Measurements from ENCODE around the gene RPS29.
"Not testable (repeated sequence)": the region's sequence is repeated elsewhere in the genome, so short reads cannot be mapped to it uniquely, and the experiment has no call there.

RPS29 gene

GRCh38 chr14:49621114-49621881 is 35.1 kb upstream of the RPS29 start:
- Histone ChIP-seq H3K79me2 (ENCODE audit: insufficient read depth, low read length) (peaks cover 55% of the 10 kb centered on the region), H3K9ac (ENCODE audit: low read length) (peak overlapping the region; percentile 91), H3F3A (ENCODE audit: insufficient read depth, low read length) (peaks cover 9% of the 10 kb centered on the region; the same call in 1 of the 2 replicates), H3K4me3 (ENCODE audit: low read depth, low read length, poor library complexity, severe bottlenecking) (peak overlapping the region; percentile 85), H3K9me3 (ENCODE audit: low read length) (no peaks in the 10 kb centered on the region), H2AFZ (ENCODE audit: low read length) (no peak overlapping the region), H3K4me2 (ENCODE audit: low read length) (peak overlapping the region; percentile 94), H3K36me3 (ENCODE audit: insufficient read depth, low read length) (peaks cover 59% of the 10 kb centered on the region), H3K27me3 (ENCODE audit: insufficient read depth, low read length) (no peaks in the 10 kb centered on the region), H3K9me2 (ENCODE audit: low read depth, low read length) (no peaks in the 10 kb centered on the region), H3K27ac (ENCODE audit: low read depth, low read length, poor library complexity, severe bottlenecking) (peak overlapping the region; percentile 85), H4K20me1 (ENCODE audit: insufficient read depth, low read length) (no peaks in the 10 kb centered on the region), H3K4me1 (ENCODE audit: insufficient read depth, low read length, severe bottlenecking) (peaks cover 48% of the 10 kb centered on the region)
- TF ChIP-seq, protein P1, sequence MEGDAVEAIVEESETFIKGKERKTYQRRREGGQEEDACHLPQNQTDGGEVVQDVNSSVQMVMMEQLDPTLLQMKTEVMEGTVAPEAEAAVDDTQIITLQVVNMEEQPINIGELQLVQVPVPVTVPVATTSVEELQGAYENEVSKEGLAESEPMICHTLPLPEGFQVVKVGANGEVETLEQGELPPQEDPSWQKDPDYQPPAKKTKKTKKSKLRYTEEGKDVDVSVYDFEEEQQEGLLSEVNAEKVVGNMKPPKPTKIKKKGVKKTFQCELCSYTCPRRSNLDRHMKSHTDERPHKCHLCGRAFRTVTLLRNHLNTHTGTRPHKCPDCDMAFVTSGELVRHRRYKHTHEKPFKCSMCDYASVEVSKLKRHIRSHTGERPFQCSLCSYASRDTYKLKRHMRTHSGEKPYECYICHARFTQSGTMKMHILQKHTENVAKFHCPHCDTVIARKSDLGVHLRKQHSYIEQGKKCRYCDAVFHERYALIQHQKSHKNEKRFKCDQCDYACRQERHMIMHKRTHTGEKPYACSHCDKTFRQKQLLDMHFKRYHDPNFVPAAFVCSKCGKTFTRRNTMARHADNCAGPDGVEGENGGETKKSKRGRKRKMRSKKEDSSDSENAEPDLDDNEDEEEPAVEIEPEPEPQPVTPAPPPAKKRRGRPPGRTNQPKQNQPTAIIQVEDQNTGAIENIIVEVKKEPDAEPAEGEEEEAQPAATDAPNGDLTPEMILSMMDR (IDR thresholded peaks at IDR 0.05; ENCODE audit: low read length), result no peak
- TF ChIP-seq EZH2 (IDR thresholded peaks at IDR 0.05; ENCODE audit: borderline replicate concordance, low read length), result no peak

DNA sequence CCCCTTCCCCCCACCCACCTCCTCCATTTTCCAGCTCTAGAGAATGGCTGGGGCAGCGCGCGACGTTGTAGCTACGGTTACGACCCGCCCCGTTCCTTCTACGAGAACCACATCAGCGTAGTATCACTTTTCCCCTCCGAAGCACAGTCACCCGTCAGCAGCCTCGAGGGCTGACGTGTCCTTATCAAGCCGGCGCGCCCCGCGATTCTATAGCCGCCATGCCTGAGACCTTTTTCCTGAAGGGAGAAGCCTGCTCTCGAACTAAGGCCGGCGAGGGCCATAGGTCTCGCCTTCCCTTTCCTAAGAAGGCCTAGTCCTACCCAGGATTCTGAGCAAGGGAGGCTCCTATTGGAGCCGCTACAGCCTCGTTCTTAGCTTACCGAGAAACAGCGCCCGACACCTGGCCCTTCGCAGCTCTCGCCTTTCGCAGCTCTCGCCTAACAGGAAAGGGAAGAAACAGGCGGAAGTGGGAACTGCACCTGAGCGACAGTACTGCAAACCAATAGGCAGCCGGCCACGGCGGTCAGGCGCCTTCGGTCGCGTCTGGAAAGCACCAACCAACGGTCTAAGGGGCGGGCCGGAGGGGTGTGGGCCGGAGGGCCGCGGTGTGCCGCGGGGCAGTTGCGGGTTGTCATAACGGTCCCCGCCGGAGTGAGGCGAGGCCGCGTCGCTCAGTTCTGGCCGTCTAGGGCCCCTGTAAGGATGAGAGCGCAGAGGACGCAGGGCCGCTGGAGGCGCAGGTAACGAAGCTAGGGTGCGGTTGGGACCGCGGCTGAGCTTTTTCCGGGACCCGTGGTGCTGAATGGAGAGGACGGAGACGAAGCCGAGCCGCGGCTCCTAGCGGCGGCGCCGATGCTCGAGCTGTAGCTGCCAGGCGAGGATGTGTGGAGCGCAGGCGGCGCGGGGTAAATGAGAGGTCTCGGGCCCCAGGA is 34.3 kb upstream of the RPS29 start, which contains the start of the genes MGAT2 and RPL36AL:
Gene MGAT2, plus strand, starts transcription at position 618 of the 932 bp plus-strand sequence. CDS start 470 bp downstream, outside the sequence.
Gene RPL36AL, minus strand, starts transcription at position 445 of the 932 bp plus-strand sequence. CDS start 1,522 bp downstream, outside the sequence.
- peaks cover 55% of the 10 kb centered on the region for H3K79me2 ChIP-seq (ENCODE audit: insufficient read depth, low read length)
- peaks cover 9% of the 10 kb centered on the region; the same call in 1 of the 2 replicates for H3F3A ChIP-seq (ENCODE audit: insufficient read depth, low read length)
- H3K4me3 ChIP-seq (ENCODE audit: low read depth, low read length, poor library complexity, severe bottlenecking), result peak within 1 kb of the TSS; percentile 85
- no peaks in the 10 kb centered on the region for H3K27me3 ChIP-seq (ENCODE audit: insufficient read depth, low read length)
- peak within 1 kb of the TSS; percentile 94 for H3K4me2 ChIP-seq (ENCODE audit: low read length)
- H2AFZ ChIP-seq (ENCODE audit: low read length), result no peak within 1 kb of the TSS
- peak within 1 kb of the TSS; percentile 91 for H3K9ac ChIP-seq (ENCODE audit: low read length)
- H3K36me3 ChIP-seq (ENCODE audit: insufficient read depth, low read length), result peaks cover 59% of the 10 kb centered on the region
- peaks cover 48% of the 10 kb centered on the region for H3K4me1 ChIP-seq (ENCODE audit: insufficient read depth, low read length, severe bottlenecking)
- no peak for TF ChIP-seq EZH2 (IDR thresholded peaks at IDR 0.05; ENCODE audit: borderline replicate concordance, low read length)
- TF ChIP-seq, protein P1 (IDR thresholded peaks at IDR 0.05; ENCODE audit: low read length), result peak; percentile 46; the same call in 1 of the 2 replicates
- no peaks in the 10 kb centered on the region for H4K20me1 ChIP-seq (ENCODE audit: insufficient read depth, low read length)
- no peaks in the 10 kb centered on the region for H3K9me2 ChIP-seq (ENCODE audit: low read depth, low read length)
- H3K9me3 ChIP-seq (ENCODE audit: low read length), result no peaks in the 10 kb centered on the region
- H3K27ac ChIP-seq (ENCODE audit: low read depth, low read length, poor library complexity, severe bottlenecking), result peak within 1 kb of the TSS; percentile 85

DNA sequence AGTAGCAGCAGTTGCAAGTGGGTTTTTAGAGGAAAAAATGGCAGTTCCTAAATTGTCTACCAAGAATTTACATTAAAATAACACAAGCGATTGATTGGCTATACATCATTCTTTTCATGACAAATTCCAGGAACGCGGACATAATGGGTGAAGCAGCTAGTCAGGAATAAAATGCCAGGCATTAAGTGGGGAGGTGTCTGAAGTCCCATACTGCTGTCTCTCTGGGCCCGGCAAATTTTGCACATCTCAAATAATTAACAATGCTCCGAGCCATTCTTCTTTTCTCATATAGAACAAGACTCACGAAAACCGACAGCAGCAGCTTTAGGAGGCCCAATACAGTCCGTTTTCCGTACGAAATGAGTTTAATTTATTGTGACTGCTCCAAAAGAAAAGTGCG is 33.5 kb upstream of the RPS29 start:
- Histone ChIP-seq H3K36me3 (ENCODE audit: insufficient read depth, low read length) (peaks cover 63% of the 10 kb centered on the region), H3K4me2 (ENCODE audit: low read length) (peak overlapping the region; percentile 71), H4K20me1 (ENCODE audit: insufficient read depth, low read length) (no peaks in the 10 kb centered on the region), H3K27me3 (ENCODE audit: insufficient read depth, low read length) (no peaks in the 10 kb centered on the region), H3K9ac (ENCODE audit: low read length) (peak overlapping the region; percentile 91), H2AFZ (ENCODE audit: low read length) (no peak overlapping the region), H3K4me3 (ENCODE audit: low read depth, low read length, poor library complexity, severe bottlenecking) (peak overlapping the region; percentile 85), H3K27ac (ENCODE audit: low read depth, low read length, poor library complexity, severe bottlenecking) (peak overlapping the region; percentile 85), H3K4me1 (ENCODE audit: insufficient read depth, low read length, severe bottlenecking) (peaks cover 48% of the 10 kb centered on the region), H3K9me3 (ENCODE audit: low read length) (no peaks in the 10 kb centered on the region), H3K9me2 (ENCODE audit: low read depth, low read length) (no peaks in the 10 kb centered on the region), H3F3A (ENCODE audit: insufficient read depth, low read length) (peaks cover 3% of the 10 kb centered on the region; the same call in 1 of the 2 replicates), H3K79me2 (ENCODE audit: insufficient read depth, low read length) (peaks cover 55% of the 10 kb centered on the region)
- no peak for TF ChIP-seq EZH2 (IDR thresholded peaks at IDR 0.05; ENCODE audit: borderline replicate concordance, low read length)

DNA sequence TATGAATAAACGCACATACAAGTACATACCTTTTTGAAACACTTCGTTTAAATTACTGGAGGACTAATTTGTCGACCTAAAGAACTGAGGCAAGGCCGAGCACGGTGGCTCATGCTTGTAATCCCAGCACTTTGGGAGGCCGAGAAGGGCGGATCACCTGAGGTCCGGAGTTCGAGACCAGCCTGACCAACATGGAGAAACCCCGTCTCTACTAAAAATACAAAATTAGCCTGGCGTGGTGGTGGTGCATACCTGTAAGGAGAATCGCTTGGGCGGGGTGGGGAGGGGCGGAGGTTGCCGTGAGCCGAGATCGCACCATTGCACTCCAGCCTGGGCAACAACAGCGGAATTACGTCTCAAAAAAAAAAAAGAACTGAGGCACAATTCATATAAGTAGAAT is 33.1 kb upstream of the RPS29 start:
- Histone ChIP-seq H3K4me2 (ENCODE audit: low read length) (peak overlapping the region; percentile 71), H3K4me3 (ENCODE audit: low read depth, low read length, poor library complexity, severe bottlenecking) (peak overlapping the region; percentile 85), H3K4me1 (ENCODE audit: insufficient read depth, low read length, severe bottlenecking) (peaks cover 45% of the 10 kb centered on the region), H3K36me3 (ENCODE audit: insufficient read depth, low read length) (peaks cover 65% of the 10 kb centered on the region), H3K79me2 (ENCODE audit: insufficient read depth, low read length) (peaks cover 50% of the 10 kb centered on the region), H3K27ac (ENCODE audit: low read depth, low read length, poor library complexity, severe bottlenecking) (peak overlapping the region; percentile 85), H3K9ac (ENCODE audit: low read length) (peak overlapping the region; percentile 91)
- H4K20me1 ChIP-seq (ENCODE audit: insufficient read depth, low read length); H3K9me3 ChIP-seq (ENCODE audit: low read length); H2AFZ ChIP-seq (ENCODE audit: low read length); H3K27me3 ChIP-seq (ENCODE audit: insufficient read depth, low read length); H3K9me2 ChIP-seq (ENCODE audit: low read depth, low read length); H3F3A ChIP-seq (ENCODE audit: insufficient read depth, low read length): not testable (repeated sequence)
